Measurements from ENCODE around the gene SIGLEC15.

DNA sequence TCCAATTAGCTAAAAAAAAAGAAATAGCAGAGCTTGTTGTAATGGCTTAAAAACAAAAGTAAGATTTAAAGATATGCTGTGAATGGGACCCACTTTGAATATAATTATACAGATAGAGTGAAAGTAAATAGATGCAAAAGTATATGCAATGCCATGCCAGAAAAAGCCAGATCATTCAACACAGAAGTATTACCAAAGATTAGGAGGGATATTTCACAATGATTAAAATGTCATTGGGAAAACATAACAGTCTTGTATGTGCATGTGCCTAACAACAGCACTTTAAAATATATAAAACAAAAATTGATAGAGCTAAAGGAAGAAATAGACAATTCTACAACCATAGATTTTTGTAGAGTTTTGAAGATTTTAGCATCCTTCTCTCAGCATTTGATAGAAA lies 19.9 kb upstream of the SIGLEC15 start:
- TF ChIP-seq POLR2A (IDR thresholded peaks at IDR 0.05; ENCODE audit: low read depth, low read length), result no peak
- TF ChIP-seq POLR2AphosphoS5 (IDR thresholded peaks at IDR 0.05; ENCODE audit: low read depth, low read length), result no peak
